GM12878 (cell line): ENCODE data around the gene RNF112. TPM values are rescaled to one million over a fixed set of nuclear protein-coding genes. Genes with fewer than 3 reads are reported as not detected.

Experiments used
- ATAC-seq: fragments of 200-7000 bp; cut with Tn5 transposase; 3 replicates; pipeline ENCODE4 v1.9.1; 2020; ENCODE audit warnings: mild to moderate bottlenecking, moderate library complexity
- BruUV-seq: library from RNA; stranded (reverse); fragments of 400-500 nt; replicated peaks from 2 replicates; lab custom pipeline; 2021; lab: Mats Ljungman, UMichigan
- CTCF ChIA-PET: fragments of 300-600 bp; sonication (Branson Sonifier 250); formaldehyde crosslinking; extraction: SDS; loops from one replicate; lab custom pipeline; 2021; ENCODE audit warnings: inconsistent platforms; lab: Yijun Ruan, JAX
- POLR2A ChIA-PET: fragments of 350-600 bp; formaldehyde crosslinking; extraction: SDS; loops from one replicate; lab custom pipeline; 2021; ENCODE audit warnings: inconsistent platforms; lab: Charles Lee
- RAD21 ChIA-PET: fragments of 300-600 bp; sonication (Branson Sonifier 250); formaldehyde crosslinking; loops from one replicate; lab custom pipeline; 2023; ENCODE audit warnings: antibody characterized with exemption; ENCODE audit not compliant: unreplicated experiment; lab: Charles Lee
- SMC1A ChIA-PET: fragments of 300-600 bp; sonication (Branson Sonifier 250); formaldehyde crosslinking; loops from one replicate; lab custom pipeline; 2023; ENCODE audit not compliant: unreplicated experiment, uncharacterized antibody; lab: Charles Lee
- DNase-seq: peaks from one replicate; pipeline ENCODE4 v3.0.0-alpha.2; 2011; ENCODE audit warnings: low read depth, low spot score
- FAIRE-seq: peaks from 3 replicates; lab custom pipeline; 2011; peaks lifted over from hg19 to GRCh38; lab: Jason Lieb, UNC
- H2AFZ ChIP-seq: 2 replicates; pipeline ENCODE4 v1.6.0; 2011; ENCODE audit warnings: low read depth, low read length, control low read depth; ENCODE audit not compliant: control insufficient read depth
- H3K27ac ChIP-seq: 2 replicates; pipeline ENCODE4 v1.5.1; 2011; ENCODE audit warnings: control low read depth; ENCODE audit not compliant: control insufficient read depth, insufficient read depth
- H3K27me3 ChIP-seq, 2 experiments: replicated peaks in 1 of 2; 2 replicates each; pipeline versions ENCODE4 v1.6.0 to v1.6.1; 2011; ENCODE audit warnings: low read length in 1 of 2; ENCODE audit not compliant: control insufficient read depth in 2 of 2, insufficient read depth in 2 of 2
- H3K36me3 ChIP-seq, 2 experiments: 2 replicates each; pipeline ENCODE4 v1.5.1; 2011; ENCODE audit warnings: low read length in 1 of 2; ENCODE audit not compliant: control insufficient read depth in 2 of 2, insufficient read depth in 2 of 2
- H3K4me1 ChIP-seq: 2 replicates; pipeline ENCODE4 v1.6.1; 2011; ENCODE audit warnings: mild to moderate bottlenecking, low read length, moderate library complexity, mixed read lengths; ENCODE audit not compliant: control insufficient read depth, insufficient read depth
- H3K4me2 ChIP-seq: 2 replicates; pipeline ENCODE4 v1.6.0; 2011; ENCODE audit warnings: control low read depth; ENCODE audit not compliant: control insufficient read depth, insufficient read depth
- H3K4me3 ChIP-seq: fragments of 200-600 bp; sonication (generic); 2 replicates; pipeline ENCODE4 v1.5.1; 2016
- H3K79me2 ChIP-seq: 2 replicates; pipeline ENCODE4 v1.6.0; 2011; ENCODE audit warnings: low read length; ENCODE audit not compliant: control insufficient read depth, insufficient read depth
- H3K9ac ChIP-seq: 2 replicates; pipeline ENCODE4 v1.8.0; 2011; ENCODE audit warnings: low read length, control low read depth, mixed read lengths; ENCODE audit not compliant: control insufficient read depth, insufficient read depth
- H3K9me3 ChIP-seq: replicated peaks from 3 replicates; pipeline ENCODE4 v1.5.1; 2011; ENCODE audit warnings: mild to moderate bottlenecking, low read length; ENCODE audit not compliant: control insufficient read depth, insufficient read depth
- H4K20me1 ChIP-seq: 2 replicates; pipeline ENCODE4 v1.6.0; 2011; ENCODE audit not compliant: control insufficient read depth, insufficient read depth
- BHLHE40 ChIP-seq, 2 experiments: fragments of 450-650 bp in 1 of 2; IDR thresholded peaks; 2 replicates each; pipeline ENCODE4 v1.6.1; 2011 to 2017; ENCODE audit warnings: low read depth in 2 of 2, borderline replicate concordance in 1 of 2, improper control_type of control experiment in 1 of 2, low read length in 1 of 2, mild to moderate bottlenecking in 1 of 2
- E2F8 ChIP-seq: fragments of 450-650 bp; IDR thresholded peaks from 2 replicates; pipeline ENCODE4 v1.6.1; 2018; ENCODE audit warnings: mild to moderate bottlenecking, low read depth, moderate library complexity; ENCODE audit not compliant: partially characterized antibody
- JUNB ChIP-seq: IDR thresholded peaks from 2 replicates; pipeline ENCODE4 v1.6.1; 2016; ENCODE audit warnings: antibody characterized with exemption, mild to moderate bottlenecking
- MEF2B ChIP-seq: fragments of 450-650 bp; IDR thresholded peaks from 2 replicates; pipeline ENCODE4 v1.6.1; 2018; ENCODE audit warnings: mild to moderate bottlenecking, moderate library complexity; ENCODE audit not compliant: partially characterized antibody, poor library complexity, severe bottlenecking
- NFYA ChIP-seq: IDR thresholded peaks from 2 replicates; pipeline ENCODE4 v1.6.1; 2011; ENCODE audit warnings: low read depth, mild to moderate bottlenecking, low read length, improper control_type of control experiment, borderline replicate concordance
- POU2F2 ChIP-seq: IDR thresholded peaks from 3 replicates; pipeline ENCODE4 v1.6.1; 2011; ENCODE audit warnings: low read depth, mild to moderate bottlenecking, low read length, borderline replicate concordance
- RUNX3 ChIP-seq: IDR thresholded peaks from 2 replicates; pipeline ENCODE4 v1.6.1; 2012; ENCODE audit warnings: low read length, inconsistent platforms
- SIX5 ChIP-seq: IDR thresholded peaks from 2 replicates; pipeline ENCODE4 v1.6.1; 2011; ENCODE audit warnings: mild to moderate bottlenecking, low read depth, low read length, moderate library complexity; ENCODE audit not compliant: severe bottlenecking
- SMARCA5 ChIP-seq: fragments of 450-650 bp; IDR thresholded peaks from 2 replicates; pipeline ENCODE4 v1.6.1; 2017; ENCODE audit warnings: mild to moderate bottlenecking
- ZBTB11 ChIP-seq: fragments of 450-650 bp; formaldehyde crosslinking; IDR thresholded peaks from 2 replicates; pipeline ENCODE4 v1.5.0; 2022; ENCODE audit warnings: mild to moderate bottlenecking, missing genetic modification characterization
- ZNF217 ChIP-seq: fragments of 450-650 bp; IDR thresholded peaks from 2 replicates; pipeline ENCODE4 v1.6.1; 2017; ENCODE audit warnings: antibody characterized with exemption, mild to moderate bottlenecking
- WGBS: methylation state at CpG from one replicate; pipeline ENCODE4 v1.1.6; 2016; ENCODE audit warnings: low lambda C conversion rate; ENCODE audit not compliant: insufficient replicate concordance, insufficient coverage; ENCODE audit errors: missing lambda C conversion rate; 5-methylcytosine and 5-hydroxymethylcytosine counted together
- in situ Hi-C: fragments of 300-500 bp; cut with MboI; formaldehyde crosslinking; loops from 9 replicates; pipeline ENCODE4 v1.14.3; 2018; ENCODE audit warnings: mixed read lengths
- intact Hi-C: fragments of 100-400 bp; cut with micrococcal nuclease; formaldehyde crosslinking; loops from one replicate; pipeline ENCODE4 v1.14.2; 2022; ENCODE audit not compliant: unreplicated experiment
- polyA plus RNA-seq, 11 experiments: library from polyadenylated mRNA; depleted of rRNA in 4 of 11; unstranded in 6 of 11; stranded (reverse) in 5 of 11; fragments of >200 nt; fragmentation: Nextera tagmentation in 4 of 11; fragmentation: Illumina TruSeq in 1 of 11; extraction: Ambion mirVana in 4 of 11; extraction: Trizol in 1 of 11; gene quantifications; 1 replicate in 1 of 11; 2 replicates in 10 of 11; pipeline versions ENCODE4 v1.2.1 to v1.2.3, GENCODE V29; 2011 to 2016; ENCODE audit warnings: inconsistent platforms in 2 of 11, missing spikeins in 2 of 11, low read depth in 1 of 11
- total RNA-seq, 4 experiments: library from RNA; depleted of rRNA in 3 of 4; stranded (reverse); fragments of >200 nt in 3 of 4; fragmentation: Illumina TruSeq in 1 of 4; extraction: Trizol in 1 of 4; gene quantifications; 2 replicates each; pipeline versions ENCODE4 v1.2.1 to v1.2.3, GENCODE V29; 2013 to 2021
- TF ChIP-seq, protein P1 (sequence below): fragments of 450-650 bp; IDR thresholded peaks from 2 replicates; pipeline ENCODE4 v1.6.1; 2016; ENCODE audit warnings: mild to moderate bottlenecking, moderate library complexity, borderline replicate concordance
- TF ChIP-seq, protein P2 (sequence below): fragments of 450-650 bp; IDR thresholded peaks from 2 replicates; pipeline ENCODE4 v1.6.1; 2017; ENCODE audit warnings: borderline replicate concordance

Gene RNF112
- total and polyA plus RNA-seq, 10 of the 15 experiments (the other 5 are each of a cell fraction or from before 2014, with no cell fraction given), result not detected

DNA sequence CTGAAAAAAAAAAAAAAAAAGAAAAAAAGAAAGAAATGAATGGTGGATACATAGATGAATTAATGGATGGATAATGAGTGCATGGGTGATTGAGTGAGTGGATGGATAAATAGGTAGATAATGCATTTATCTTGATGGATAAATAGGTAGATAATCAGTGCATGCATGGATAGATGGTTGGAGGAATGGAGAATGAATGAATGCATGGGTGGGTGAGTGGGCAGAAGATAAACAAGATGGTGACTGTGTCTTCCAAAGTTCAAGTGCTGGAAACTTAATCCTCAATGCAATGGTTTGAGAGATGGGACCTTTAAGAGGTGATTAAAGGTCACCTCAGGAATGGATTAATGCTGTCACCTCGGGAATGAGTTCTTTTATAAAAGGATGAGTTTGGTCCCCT is 6.8 kb upstream of the RNF112 start:
- in situ Hi-C loops (no loop called here), intact Hi-C loops (no loop called here)
- no peak overlapping the region for H3K27ac ChIP-seq
- no TSS peak for BruUV-seq
- H3K27me3 ChIP-seq, result no peaks in the 10 kb centered on the region; a peak in 1 of 4 replicates
- no peaks in the 10 kb centered on the region for H3K9me3 ChIP-seq
- CTCF ChIA-PET, result no interaction called here
- POLR2A ChIA-PET, result no interaction called here
- no peak overlapping the region for H2AFZ ChIP-seq
- H3K4me2 ChIP-seq, result no peak overlapping the region
- FAIRE-seq, result no peak
- no peaks in the 10 kb centered on the region for H3K4me1 ChIP-seq
- 0% methylated on average over 1 of the region's 1 CpG for WGBS
- H3K36me3 ChIP-seq, result no peaks in the 10 kb centered on the region
- no peaks in the 10 kb centered on the region for H3K79me2 ChIP-seq
- ATAC-seq, result no peak
- SMC1A ChIA-PET, result no interaction called here
- no peak overlapping the region for H3K4me3 ChIP-seq
- DNase-seq, result no peak
- H3K9ac ChIP-seq, result no peak overlapping the region
- H4K20me1 ChIP-seq, result no peaks in the 10 kb centered on the region
- RAD21 ChIA-PET, result no interaction called here
- TF ChIP-seq POU2F2 (no peak), MEF2B (no peak), ZBTB11 (CRISPR knock-in tag) (no peak), RUNX3 (no peak), NFYA (no peak), ZNF217 (no peak), SIX5 (no peak), SMARCA5 (no peak), JUNB (no peak), E2F8 (no peak), BHLHE40 (IDR thresholded peaks at IDR 0.05; ENCODE audit: borderline replicate concordance in 1 of 2, low read depth in 2 of 2, low read length in 1 of 2) (no peak)
- TF ChIP-seq, protein P1, sequence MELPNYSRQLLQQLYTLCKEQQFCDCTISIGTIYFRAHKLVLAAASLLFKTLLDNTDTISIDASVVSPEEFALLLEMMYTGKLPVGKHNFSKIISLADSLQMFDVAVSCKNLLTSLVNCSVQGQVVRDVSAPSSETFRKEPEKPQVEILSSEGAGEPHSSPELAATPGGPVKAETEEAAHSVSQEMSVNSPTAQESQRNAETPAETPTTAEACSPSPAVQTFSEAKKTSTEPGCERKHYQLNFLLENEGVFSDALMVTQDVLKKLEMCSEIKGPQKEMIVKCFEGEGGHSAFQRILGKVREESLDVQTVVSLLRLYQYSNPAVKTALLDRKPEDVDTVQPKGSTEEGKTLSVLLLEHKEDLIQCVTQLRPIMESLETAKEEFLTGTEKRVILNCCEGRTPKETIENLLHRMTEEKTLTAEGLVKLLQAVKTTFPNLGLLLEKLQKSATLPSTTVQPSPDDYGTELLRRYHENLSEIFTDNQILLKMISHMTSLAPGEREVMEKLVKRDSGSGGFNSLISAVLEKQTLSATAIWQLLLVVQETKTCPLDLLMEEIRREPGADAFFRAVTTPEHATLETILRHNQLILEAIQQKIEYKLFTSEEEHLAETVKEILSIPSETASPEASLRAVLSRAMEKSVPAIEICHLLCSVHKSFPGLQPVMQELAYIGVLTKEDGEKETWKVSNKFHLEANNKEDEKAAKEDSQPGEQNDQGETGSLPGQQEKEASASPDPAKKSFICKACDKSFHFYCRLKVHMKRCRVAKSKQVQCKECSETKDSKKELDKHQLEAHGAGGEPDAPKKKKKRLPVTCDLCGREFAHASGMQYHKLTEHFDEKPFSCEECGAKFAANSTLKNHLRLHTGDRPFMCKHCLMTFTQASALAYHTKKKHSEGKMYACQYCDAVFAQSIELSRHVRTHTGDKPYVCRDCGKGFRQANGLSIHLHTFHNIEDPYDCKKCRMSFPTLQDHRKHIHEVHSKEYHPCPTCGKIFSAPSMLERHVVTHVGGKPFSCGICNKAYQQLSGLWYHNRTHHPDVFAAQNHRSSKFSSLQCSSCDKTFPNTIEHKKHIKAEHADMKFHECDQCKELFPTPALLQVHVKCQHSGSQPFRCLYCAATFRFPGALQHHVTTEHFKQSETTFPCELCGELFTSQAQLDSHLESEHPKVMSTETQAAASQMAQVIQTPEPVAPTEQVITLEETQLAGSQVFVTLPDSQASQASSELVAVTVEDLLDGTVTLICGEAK, result no peak
- TF ChIP-seq, protein P2, sequence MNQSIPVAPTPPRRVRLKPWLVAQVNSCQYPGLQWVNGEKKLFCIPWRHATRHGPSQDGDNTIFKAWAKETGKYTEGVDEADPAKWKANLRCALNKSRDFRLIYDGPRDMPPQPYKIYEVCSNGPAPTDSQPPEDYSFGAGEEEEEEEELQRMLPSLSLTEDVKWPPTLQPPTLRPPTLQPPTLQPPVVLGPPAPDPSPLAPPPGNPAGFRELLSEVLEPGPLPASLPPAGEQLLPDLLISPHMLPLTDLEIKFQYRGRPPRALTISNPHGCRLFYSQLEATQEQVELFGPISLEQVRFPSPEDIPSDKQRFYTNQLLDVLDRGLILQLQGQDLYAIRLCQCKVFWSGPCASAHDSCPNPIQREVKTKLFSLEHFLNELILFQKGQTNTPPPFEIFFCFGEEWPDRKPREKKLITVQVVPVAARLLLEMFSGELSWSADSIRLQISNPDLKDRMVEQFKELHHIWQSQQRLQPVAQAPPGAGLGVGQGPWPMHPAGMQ, result no peak
